Fibroblast of villous mesenchyme (primary cell): Measurements from ENCODE around the gene GRM4. TPM values are rescaled to one million over a fixed set of nuclear protein-coding genes. Genes with fewer than 3 reads are reported as not detected.

Experiments
- DNase-seq: peaks from one replicate; pipeline ENCODE4 v3.0.0-alpha.2; 2010; ENCODE audit warnings: low read depth
- H3K4me3 ChIP-seq: 2 replicates; pipeline ENCODE4 v1.5.1; 2011; ENCODE audit warnings: low read depth, mild to moderate bottlenecking, low read length
- total RNA-seq: library from RNA; depleted of rRNA; stranded (reverse); fragments of >200 nt; gene quantifications from 2 replicates; pipeline ENCODE4 v1.2.3, GENCODE V29; 2012
- TF ChIP-seq, protein P1 (sequence below): IDR thresholded peaks from 2 replicates; pipeline ENCODE4 v1.5.1; 2012; ENCODE audit warnings: low read depth, mild to moderate bottlenecking, low read length; ENCODE audit not compliant: insufficient read depth

Gene GRM4
- total RNA-seq, 1 donor: under 0.01 TPM

GRCh38 chr6:34151321-34152041, 5.6 kb upstream of the GRM4 start:
- no peak for DNase-seq
- TF ChIP-seq, protein P1, sequence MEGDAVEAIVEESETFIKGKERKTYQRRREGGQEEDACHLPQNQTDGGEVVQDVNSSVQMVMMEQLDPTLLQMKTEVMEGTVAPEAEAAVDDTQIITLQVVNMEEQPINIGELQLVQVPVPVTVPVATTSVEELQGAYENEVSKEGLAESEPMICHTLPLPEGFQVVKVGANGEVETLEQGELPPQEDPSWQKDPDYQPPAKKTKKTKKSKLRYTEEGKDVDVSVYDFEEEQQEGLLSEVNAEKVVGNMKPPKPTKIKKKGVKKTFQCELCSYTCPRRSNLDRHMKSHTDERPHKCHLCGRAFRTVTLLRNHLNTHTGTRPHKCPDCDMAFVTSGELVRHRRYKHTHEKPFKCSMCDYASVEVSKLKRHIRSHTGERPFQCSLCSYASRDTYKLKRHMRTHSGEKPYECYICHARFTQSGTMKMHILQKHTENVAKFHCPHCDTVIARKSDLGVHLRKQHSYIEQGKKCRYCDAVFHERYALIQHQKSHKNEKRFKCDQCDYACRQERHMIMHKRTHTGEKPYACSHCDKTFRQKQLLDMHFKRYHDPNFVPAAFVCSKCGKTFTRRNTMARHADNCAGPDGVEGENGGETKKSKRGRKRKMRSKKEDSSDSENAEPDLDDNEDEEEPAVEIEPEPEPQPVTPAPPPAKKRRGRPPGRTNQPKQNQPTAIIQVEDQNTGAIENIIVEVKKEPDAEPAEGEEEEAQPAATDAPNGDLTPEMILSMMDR: no peak
- no peak overlapping the region for H3K4me3 ChIP-seq

- TF ChIP-seq, protein P1: no peak
- DNase-seq: no peak
- H3K4me3 ChIP-seq: no peak overlapping the region
These were observed 4.9 kb upstream of the GRM4 start for GRCh38 chr6:34150766-34151165.

GRCh38 chr6:34149831-34150400, 4.0 kb upstream of the GRM4 start:
- DNase-seq: no peak
- TF ChIP-seq, protein P1: no peak
- H3K4me3 ChIP-seq: no peak overlapping the region

DNA sequence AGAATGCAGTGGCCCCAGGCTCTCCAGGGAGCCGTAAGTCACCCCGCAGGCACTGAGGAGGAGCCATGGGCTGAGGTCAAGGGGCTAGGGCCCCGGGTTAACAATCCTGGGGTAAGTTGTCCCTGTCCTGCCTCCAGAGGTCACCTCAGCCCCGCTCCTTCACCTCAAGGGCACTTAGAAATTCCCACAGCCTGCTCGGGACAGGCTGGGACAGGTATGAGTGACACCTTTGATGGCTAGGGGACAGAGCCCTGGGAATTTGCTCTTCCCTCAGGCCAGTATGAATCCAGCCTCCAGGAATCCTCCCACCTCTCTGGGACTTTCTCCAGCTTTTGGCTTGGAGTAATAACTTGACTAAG, 3.5 kb upstream of the GRM4 start:
- TF ChIP-seq, protein P1: no peak
- DNase-seq: no peak
- H3K4me3 ChIP-seq: no peak overlapping the region

DNA sequence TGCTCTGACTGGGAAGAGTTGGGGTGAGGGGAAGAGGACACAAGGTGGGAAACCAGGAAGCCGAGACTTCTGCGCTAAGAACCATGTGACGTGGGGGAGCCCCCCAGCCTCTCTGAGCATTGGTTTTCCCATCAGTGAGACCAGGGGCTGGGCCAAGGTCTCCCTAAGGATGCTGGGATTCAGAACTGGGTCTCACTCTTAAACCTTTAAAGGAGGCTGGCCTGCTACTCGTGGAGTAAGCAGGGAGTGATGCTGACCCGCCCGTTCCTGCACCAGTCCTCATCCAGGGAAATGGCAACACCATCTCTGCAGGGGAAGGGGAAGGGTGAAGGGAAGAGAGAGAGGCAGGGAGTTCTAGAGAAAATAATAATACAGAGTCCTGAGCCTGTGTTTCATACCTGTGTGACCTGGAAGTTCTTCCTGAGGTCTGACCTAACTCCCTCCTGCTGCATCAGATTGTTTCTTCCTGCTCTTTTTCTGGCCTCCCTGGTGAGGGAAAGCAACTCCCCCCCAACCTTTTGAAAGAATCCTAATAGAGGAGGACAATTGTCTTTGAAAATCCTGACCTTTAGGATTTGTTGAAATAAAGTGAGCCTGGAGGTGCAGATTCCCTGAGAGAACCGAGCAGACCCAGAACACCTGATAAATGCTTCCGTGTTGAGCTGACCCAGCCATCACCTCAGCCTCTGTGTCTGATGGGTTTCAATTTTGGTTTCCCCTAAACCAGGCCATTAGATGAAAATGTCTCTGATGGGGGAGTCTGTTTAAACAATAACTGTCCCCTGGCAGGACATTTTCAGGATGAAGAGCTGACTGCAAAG, 3.0 kb upstream of the GRM4 start:
- no peak overlapping the region for H3K4me3 ChIP-seq
- no peak for DNase-seq
- TF ChIP-seq, protein P1: no peak

DNA sequence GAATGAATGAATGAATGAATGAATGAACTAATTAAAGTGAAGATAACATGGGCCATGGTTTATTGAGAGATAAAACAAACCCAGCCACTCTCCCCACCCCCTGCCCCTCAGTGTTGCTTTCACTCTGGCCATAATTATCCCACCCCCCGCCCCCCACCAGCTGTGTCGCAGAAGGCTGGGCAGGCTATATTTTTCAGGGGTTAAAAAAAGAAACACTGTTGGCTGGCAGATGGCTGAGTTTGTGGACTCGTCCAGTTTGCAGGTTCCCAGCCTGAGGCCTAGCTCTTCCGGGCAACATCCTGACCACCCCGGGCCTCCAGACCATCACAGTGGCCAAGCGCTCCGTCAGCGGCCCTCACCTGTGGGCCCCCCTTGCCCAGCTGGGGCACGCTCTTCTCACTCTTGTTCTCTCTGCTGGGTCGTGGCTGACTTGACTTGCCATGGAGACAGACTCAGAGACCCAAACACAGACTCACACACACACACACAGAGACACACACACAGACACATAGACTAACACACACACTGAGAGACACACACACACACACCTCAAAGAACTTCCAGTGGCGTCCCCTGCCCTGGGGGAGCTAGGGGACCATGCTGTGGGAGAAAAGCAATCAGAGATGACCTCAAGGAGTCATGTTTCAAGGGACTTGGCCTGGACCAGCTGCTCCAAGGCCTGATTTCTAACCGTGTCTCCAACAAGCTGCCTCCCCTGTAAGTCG, 2.2 kb upstream of the GRM4 start:
- no peak overlapping the region for H3K4me3 ChIP-seq

More for the DNA sequence above, 2.2 kb upstream of the GRM4 start:
- TF ChIP-seq, protein P1: no peak
- DNase-seq: no peak
